NB4 (cell line): ENCODE data around the gene PSMB5.

Source experiments
- DNase-seq: peaks from one replicate; pipeline ENCODE4 v3.0.0; 2010; ENCODE audit warnings: low read depth
- H3K4me3 ChIP-seq: one replicate; pipeline ENCODE4 v1.5.1; 2011; ENCODE audit warnings: mild to moderate bottlenecking, low read depth, low read length, moderate library complexity
- CTCF ChIP-seq: IDR thresholded peaks from one replicate; pipeline ENCODE4 v1.5.1; 2012; ENCODE audit warnings: low read depth, low read length
- MAX ChIP-seq: IDR thresholded peaks from 2 replicates; pipeline ENCODE4 v1.6.1; 2011; ENCODE audit warnings: low read depth, low read length
- MYC ChIP-seq: IDR thresholded peaks from 2 replicates; pipeline ENCODE4 v1.6.1; 2011; ENCODE audit warnings: low read depth, low read length
- POLR2A ChIP-seq: IDR thresholded peaks from 2 replicates; pipeline ENCODE4 v1.6.1; 2011; ENCODE audit warnings: mild to moderate bottlenecking; ENCODE audit not compliant: insufficient read length; ENCODE audit errors: extremely low read depth

The PSMB5 gene

GRCh38 chr14:23021889-23022442 is 12.7 kb downstream of the PSMB5 start:
- TF ChIP-seq CTCF (no peak), MYC (no peak), MAX (no peak), POLR2A (no peak)
- no peak overlapping the region for H3K4me3 ChIP-seq
- no peak for DNase-seq

- H3K4me3 ChIP-seq = no peak overlapping the region
- TF ChIP-seq MYC (no peak), MAX (no peak), CTCF (no peak), POLR2A (no peak)
- DNase-seq = no peak
Measured at GRCh38 chr14:23021434-23021833, 13.3 kb downstream of the PSMB5 start.

- no peak overlapping the region for H3K4me3 ChIP-seq
- TF ChIP-seq MAX (no peak), POLR2A (no peak), CTCF (no peak), MYC (no peak)
- no peak for DNase-seq
Measured at GRCh38 chr14:23020143-23021128, 14.3 kb downstream of the PSMB5 start.

- TF ChIP-seq MAX (no peak), MYC (no peak), POLR2A (no peak), CTCF (no peak)
- no peak for DNase-seq
- no peak overlapping the region for H3K4me3 ChIP-seq
Measured at GRCh38 chr14:23018107-23018506, 16.6 kb downstream of the PSMB5 start.

- no peak for DNase-seq
- H3K4me3 ChIP-seq = no peak overlapping the region
- no peak for TF ChIP-seq MYC
- TF ChIP-seq CTCF = no peak
- no peak for TF ChIP-seq MAX
- TF ChIP-seq POLR2A = no peak
Measured at GRCh38 chr14:23017091-23017490, 17.6 kb downstream of the PSMB5 start.
